ENCODE measurements around the gene CA6.
"Not testable (repeated sequence)": the region's sequence is repeated elsewhere in the genome, so short reads cannot be mapped to it uniquely, and the experiment has no call there.

DNA sequence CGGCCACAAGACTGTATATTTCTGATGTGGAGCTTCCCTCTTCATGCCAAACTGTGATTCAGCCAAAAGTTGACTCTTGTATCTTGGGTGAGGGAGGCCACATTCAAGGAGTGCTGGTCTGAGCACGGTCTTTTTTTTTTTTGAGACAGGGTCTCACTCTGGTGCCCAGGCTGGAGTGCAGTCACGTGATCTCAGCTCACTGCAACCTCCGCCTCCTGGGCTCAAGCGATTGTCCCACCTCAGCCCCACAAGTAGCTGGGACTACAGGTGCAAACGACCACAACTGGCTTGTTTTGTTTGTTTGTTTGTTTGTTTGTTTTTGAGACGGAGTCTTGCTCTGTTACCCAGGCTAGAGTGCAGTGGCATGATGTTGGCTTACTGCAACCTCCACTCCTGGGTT lies 8.6 kb upstream of the CA6 start:
- not testable (repeated sequence) for TF ChIP-seq EZH2phosphoT487 (IDR thresholded peaks at IDR 0.05; ENCODE audit: borderline replicate concordance, low read depth, low read length)
- TF ChIP-seq, protein P1, sequence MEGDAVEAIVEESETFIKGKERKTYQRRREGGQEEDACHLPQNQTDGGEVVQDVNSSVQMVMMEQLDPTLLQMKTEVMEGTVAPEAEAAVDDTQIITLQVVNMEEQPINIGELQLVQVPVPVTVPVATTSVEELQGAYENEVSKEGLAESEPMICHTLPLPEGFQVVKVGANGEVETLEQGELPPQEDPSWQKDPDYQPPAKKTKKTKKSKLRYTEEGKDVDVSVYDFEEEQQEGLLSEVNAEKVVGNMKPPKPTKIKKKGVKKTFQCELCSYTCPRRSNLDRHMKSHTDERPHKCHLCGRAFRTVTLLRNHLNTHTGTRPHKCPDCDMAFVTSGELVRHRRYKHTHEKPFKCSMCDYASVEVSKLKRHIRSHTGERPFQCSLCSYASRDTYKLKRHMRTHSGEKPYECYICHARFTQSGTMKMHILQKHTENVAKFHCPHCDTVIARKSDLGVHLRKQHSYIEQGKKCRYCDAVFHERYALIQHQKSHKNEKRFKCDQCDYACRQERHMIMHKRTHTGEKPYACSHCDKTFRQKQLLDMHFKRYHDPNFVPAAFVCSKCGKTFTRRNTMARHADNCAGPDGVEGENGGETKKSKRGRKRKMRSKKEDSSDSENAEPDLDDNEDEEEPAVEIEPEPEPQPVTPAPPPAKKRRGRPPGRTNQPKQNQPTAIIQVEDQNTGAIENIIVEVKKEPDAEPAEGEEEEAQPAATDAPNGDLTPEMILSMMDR (conservative IDR thresholded peaks at IDR 0.05; ENCODE audit: low read length) = not testable (repeated sequence)
